Central memory CD8-positive, alpha-beta T cell (primary cell): ENCODE measurements around the gene PRKCE.

Source experiments
- ATAC-seq: fragments of 150-1000 bp; cut with Tn5 transposase; replicated peaks from 2 replicates; pipeline ENCODE4 v1.10.0; 2022; ENCODE audit warnings: mild to moderate bottlenecking, moderate FRiP score, moderate number of reproducible peaks; ENCODE audit not compliant: poor library complexity, severe bottlenecking; ENCODE audit errors: extremely low read depth
- DNase-seq, 2 donors: peaks; one replicate each; pipeline ENCODE4 v3.0.0; 2021; ENCODE audit warnings: low spot score in 2 of 2
- H3K27ac Mint-ChIP-seq: one replicate; pipeline ENCODE4 v1.8.0; 2022; ENCODE audit warnings: low read depth, mild to moderate bottlenecking, moderate library complexity, mixed read lengths
- H3K27me3 Mint-ChIP-seq: one replicate; pipeline ENCODE4 v1.8.0; 2022; ENCODE audit warnings: mixed read lengths
- H3K36me3 Mint-ChIP-seq: one replicate; pipeline ENCODE4 v1.8.0; 2022; ENCODE audit warnings: mild to moderate bottlenecking, moderate library complexity, mixed read lengths; ENCODE audit not compliant: insufficient read depth
- H3K4me1 Mint-ChIP-seq: one replicate; pipeline ENCODE4 v1.8.0; 2022; ENCODE audit warnings: mixed read lengths
- H3K4me3 Mint-ChIP-seq: one replicate; pipeline ENCODE4 v1.8.0; 2022; ENCODE audit warnings: mild to moderate bottlenecking, moderate library complexity, mixed read lengths
- H3K9me3 Mint-ChIP-seq: one replicate; pipeline ENCODE4 v1.8.0; 2022; ENCODE audit warnings: mixed read lengths

Gene PRKCE

GRCh38 chr2:46134531-46135227 lies 483.2 kb downstream of the PRKCE start:
- Mint-ChIP-seq H3K27ac (no peak overlapping the region), H3K4me1 (no peaks in the 10 kb centered on the region), H3K9me3 (no peaks in the 10 kb centered on the region), H3K27me3 (no peaks in the 10 kb centered on the region), H3K36me3 (peaks cover 6% of the 10 kb centered on the region), H3K4me3 (no peak overlapping the region)
- DNase-seq = no peak
- no peak for ATAC-seq

GRCh38 chr2:46135228-46135855 lies 483.9 kb downstream of the PRKCE start:
- Mint-ChIP-seq H3K36me3 (peaks cover 6% of the 10 kb centered on the region), H3K27ac (no peak overlapping the region), H3K4me3 (no peak overlapping the region), H3K4me1 (no peaks in the 10 kb centered on the region), H3K27me3 (no peaks in the 10 kb centered on the region), H3K9me3 (no peaks in the 10 kb centered on the region)
- ATAC-seq (no peak), DNase-seq (no peak)

DNA sequence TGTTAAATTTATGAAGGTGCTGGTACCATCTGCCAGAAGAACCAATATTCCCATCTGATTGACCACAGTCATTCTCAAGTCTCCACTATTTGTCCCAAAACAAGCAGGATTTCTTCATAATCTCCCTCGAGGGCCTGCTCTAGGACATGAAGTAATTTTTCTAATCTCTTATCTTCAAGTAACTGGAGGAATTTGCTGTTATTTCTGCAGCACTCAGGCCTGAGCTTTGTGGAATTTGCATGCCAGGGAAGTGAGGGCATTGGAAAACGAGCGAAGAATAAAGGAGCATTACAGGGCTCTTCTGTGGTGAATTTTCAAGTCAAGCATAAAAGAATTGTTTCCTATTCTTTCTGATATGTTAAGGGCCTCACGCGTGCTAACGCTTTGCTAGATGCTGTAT lies 484.5 kb downstream of the PRKCE start:
- peaks cover 6% of the 10 kb centered on the region for H3K36me3 Mint-ChIP-seq
- no peak for DNase-seq
- H3K9me3 Mint-ChIP-seq = no peaks in the 10 kb centered on the region
- no peak overlapping the region for H3K4me3 Mint-ChIP-seq
- no peaks in the 10 kb centered on the region for H3K4me1 Mint-ChIP-seq
- no peak for ATAC-seq
- no peaks in the 10 kb centered on the region for H3K27me3 Mint-ChIP-seq
- no peak overlapping the region for H3K27ac Mint-ChIP-seq

GRCh38 chr2:46136481-46136880 lies 485.0 kb downstream of the PRKCE start:
- Mint-ChIP-seq H3K9me3 (no peaks in the 10 kb centered on the region), H3K27me3 (no peaks in the 10 kb centered on the region), H3K4me1 (no peaks in the 10 kb centered on the region), H3K36me3 (peaks cover 6% of the 10 kb centered on the region), H3K27ac (no peak overlapping the region), H3K4me3 (no peak overlapping the region)
- no peak for DNase-seq
- ATAC-seq = no peak

DNA sequence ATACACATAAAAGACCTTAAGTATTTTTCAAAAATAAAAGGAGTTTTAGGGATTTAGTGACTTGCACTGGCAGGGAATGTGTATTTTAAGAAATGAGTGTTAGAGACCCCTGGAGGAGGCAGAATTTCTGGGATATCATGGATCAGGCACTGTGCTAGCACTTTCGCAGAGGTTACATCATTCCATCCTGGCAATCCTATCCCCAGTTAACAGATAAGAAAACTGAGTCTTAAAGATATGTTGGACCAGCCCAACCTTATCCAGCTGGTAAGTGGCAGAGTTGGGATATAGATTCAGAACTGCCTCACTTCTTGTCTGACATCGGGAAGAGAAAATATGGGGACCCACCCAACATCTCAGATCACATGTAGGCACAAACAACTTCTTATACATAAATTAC lies 485.5 kb downstream of the PRKCE start:
- Mint-ChIP-seq H3K4me3 (no peak overlapping the region), H3K27ac (no peak overlapping the region), H3K36me3 (peaks cover 6% of the 10 kb centered on the region), H3K9me3 (no peaks in the 10 kb centered on the region), H3K4me1 (no peaks in the 10 kb centered on the region), H3K27me3 (no peaks in the 10 kb centered on the region)
- no peak for DNase-seq
- ATAC-seq = no peak

DNA sequence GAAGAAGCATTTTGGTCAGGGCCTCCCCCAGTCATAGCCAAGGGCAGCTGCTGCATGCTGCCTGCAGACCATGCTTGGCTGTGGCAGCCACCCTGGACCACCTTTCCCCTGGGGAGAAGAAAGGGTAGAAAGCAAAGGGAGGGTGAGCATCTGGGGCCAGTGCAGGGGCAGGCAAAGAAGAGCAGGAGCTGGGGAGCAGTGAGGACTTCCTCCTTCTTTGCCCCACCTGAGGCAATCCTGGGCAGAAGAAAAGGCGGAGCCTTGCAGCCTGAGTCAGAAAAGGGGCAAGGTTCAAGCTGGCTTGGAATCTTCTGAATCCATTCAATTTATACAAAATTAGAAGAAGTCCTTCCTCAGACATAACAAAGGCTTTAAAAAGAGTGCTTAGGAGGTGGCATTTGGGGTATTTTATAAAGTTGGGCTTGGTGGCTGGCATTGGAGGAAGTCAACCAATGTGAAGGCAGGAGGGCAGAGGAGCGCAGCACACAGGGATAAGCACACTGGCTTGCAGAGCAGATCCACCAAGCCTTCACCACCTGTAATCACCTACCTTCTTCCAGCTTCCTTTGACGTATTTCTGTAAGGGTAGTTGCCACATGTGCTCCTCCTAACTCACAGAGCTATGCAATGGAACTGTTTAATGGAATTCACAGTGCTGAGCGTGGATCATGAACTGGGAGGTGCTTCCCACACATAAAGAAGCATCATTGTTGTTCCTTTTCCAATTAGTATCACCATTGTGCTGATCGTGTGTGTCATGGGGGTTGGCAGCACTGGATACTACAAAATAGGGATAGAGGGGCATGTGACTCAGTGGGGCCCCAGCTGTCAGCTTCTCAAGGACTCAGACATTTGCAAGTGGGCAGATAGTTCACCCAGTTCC lies 491.3 kb downstream of the PRKCE start:
- no peak overlapping the region for H3K4me3 Mint-ChIP-seq
- H3K9me3 Mint-ChIP-seq = no peaks in the 10 kb centered on the region
- peak overlapping the region; percentile 52 for H3K27ac Mint-ChIP-seq
- ATAC-seq (no peak), DNase-seq (no peak)
- H3K4me1 Mint-ChIP-seq = peaks cover 25% of the 10 kb centered on the region
- H3K27me3 Mint-ChIP-seq = no peaks in the 10 kb centered on the region
- H3K36me3 Mint-ChIP-seq = peaks cover 6% of the 10 kb centered on the region

GRCh38 chr2:46143429-46144132 lies 492.1 kb downstream of the PRKCE start:
- Mint-ChIP-seq H3K9me3 (no peaks in the 10 kb centered on the region), H3K4me1 (peaks cover 25% of the 10 kb centered on the region), H3K36me3 (peaks cover 6% of the 10 kb centered on the region), H3K4me3 (no peak overlapping the region), H3K27me3 (no peaks in the 10 kb centered on the region), H3K27ac (no peak overlapping the region)
- DNase-seq = no peak
- ATAC-seq = no peak

DNA sequence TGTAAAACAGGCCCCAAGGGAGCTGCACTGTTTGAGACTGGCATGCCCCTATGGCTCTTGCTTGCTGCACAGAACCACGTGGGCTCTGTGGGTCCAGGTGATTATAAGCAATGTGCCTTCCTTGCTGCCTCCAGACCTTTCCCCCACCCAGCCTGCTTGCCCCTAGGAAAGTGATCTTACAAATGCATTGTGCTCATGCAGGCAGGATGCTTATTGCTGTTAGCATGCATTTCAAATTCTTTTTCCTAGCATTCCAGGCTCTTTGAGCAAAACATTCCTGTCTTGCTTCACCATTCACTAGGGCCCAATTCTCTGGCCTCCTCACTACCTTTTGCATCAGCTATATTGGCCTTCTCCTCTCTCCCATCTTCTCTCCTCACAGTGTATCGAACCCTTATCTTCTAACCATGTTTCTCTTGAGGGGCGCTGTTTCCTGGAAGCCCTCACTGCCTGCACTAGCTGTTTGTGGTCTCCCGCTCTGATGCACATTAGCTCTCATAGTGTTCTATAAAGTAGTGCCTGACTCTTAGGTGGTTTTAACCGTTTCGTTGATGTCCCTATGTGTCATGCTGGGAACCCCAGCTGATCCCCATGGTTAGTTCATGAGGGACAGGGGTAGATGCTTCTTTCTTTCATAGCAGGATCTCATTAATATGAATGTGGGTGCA lies 492.8 kb downstream of the PRKCE start:
- DNase-seq (peak in 1 of 2 donors; percentile 15), ATAC-seq (peak; percentile 84)
- H3K27ac Mint-ChIP-seq = peak overlapping the region; percentile 8
- no peak overlapping the region for H3K4me3 Mint-ChIP-seq
- peaks cover 25% of the 10 kb centered on the region for H3K4me1 Mint-ChIP-seq
- no peaks in the 10 kb centered on the region for H3K9me3 Mint-ChIP-seq
- H3K27me3 Mint-ChIP-seq = no peaks in the 10 kb centered on the region
- H3K36me3 Mint-ChIP-seq = peaks cover 6% of the 10 kb centered on the region

DNA sequence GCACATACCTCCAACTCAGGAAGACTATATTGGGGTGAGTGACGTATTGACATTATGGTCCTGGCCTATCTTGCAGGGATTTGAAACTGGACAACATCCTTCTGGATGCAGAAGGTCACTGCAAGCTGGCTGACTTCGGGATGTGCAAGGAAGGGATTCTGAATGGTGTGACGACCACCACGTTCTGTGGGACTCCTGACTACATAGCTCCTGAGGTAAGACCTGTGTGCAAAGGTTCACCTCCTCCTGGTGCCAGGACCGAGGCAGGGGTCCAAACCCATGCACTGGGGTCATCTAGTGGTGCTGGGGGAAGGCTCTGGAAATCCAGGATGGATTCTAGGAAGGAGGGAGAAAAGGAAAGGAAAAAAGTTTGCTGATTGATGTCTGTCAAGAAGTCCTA lies 493.5 kb downstream of the PRKCE start:
- no peak for DNase-seq
- peaks cover 25% of the 10 kb centered on the region for H3K4me1 Mint-ChIP-seq
- ATAC-seq = no peak
- H3K9me3 Mint-ChIP-seq = no peaks in the 10 kb centered on the region
- H3K27me3 Mint-ChIP-seq = no peaks in the 10 kb centered on the region
- H3K27ac Mint-ChIP-seq = no peak overlapping the region
- no peak overlapping the region for H3K4me3 Mint-ChIP-seq
- peaks cover 6% of the 10 kb centered on the region for H3K36me3 Mint-ChIP-seq

- Mint-ChIP-seq H3K4me3 (no peak overlapping the region), H3K9me3 (no peaks in the 10 kb centered on the region), H3K36me3 (peaks cover 6% of the 10 kb centered on the region), H3K27me3 (no peaks in the 10 kb centered on the region), H3K4me1 (peaks cover 25% of the 10 kb centered on the region), H3K27ac (no peak overlapping the region)
- ATAC-seq = no peak
- no peak for DNase-seq
Measured at GRCh38 chr2:46145840-46146239, 494.4 kb downstream of the PRKCE start.

DNA sequence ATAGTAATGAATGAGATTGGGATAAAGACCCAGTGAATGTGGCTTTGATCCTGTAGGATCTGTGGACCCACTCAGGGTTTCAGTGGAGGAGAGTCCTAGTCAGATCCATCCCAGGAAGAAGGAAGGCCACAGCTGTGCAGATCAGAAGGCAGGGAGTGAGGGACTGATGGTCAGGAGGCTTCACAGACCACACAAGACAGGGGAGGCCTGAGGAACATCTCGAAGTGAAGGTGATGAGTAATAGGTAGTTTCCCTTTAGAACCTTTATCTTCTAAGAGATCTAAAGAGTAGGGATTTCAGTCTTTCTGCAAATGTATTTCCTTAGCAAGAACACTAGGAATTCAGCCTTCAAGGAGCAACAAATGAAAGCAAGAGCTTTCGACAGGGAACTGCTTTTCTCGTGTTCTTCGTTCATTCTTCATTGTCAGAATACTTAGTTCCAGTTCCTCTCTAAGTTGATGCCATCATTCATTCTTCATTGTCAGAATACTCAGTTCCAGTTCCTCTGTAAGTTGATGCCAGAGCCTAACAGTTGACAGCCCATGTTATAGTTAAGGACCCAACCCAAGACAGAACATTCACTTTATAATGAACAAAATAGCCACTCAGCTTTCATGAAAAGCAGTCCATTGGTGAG lies 495.5 kb downstream of the PRKCE start:
- Mint-ChIP-seq H3K9me3 (no peaks in the 10 kb centered on the region), H3K27me3 (no peaks in the 10 kb centered on the region), H3K4me1 (peaks cover 25% of the 10 kb centered on the region), H3K27ac (no peak overlapping the region), H3K4me3 (no peak overlapping the region), H3K36me3 (peaks cover 6% of the 10 kb centered on the region)
- DNase-seq (no peak), ATAC-seq (no peak)
